H9 (cell line): ENCODE measurements around the gene SUMO4. TPM values are rescaled to one million over a fixed set of nuclear protein-coding genes. Genes with fewer than 3 reads are reported as not detected.

Experiments used
- DNase-seq: peaks from one replicate; pipeline ENCODE4 v3.0.0-alpha.2; 2017
- H2AFZ ChIP-seq: one replicate; pipeline ENCODE4 v1.6.1; 2013; ENCODE audit warnings: mild to moderate bottlenecking, low read length, control low read depth, moderate library complexity
- H2AK5ac ChIP-seq: 2 replicates; pipeline ENCODE4 v1.6.1; 2013; ENCODE audit warnings: low read length, control low read depth, mixed read lengths; ENCODE audit not compliant: insufficient read length
- H2BK120ac ChIP-seq: one replicate; pipeline ENCODE4 v1.6.1; 2013; ENCODE audit warnings: low read depth, mild to moderate bottlenecking, low read length, control low read depth, inconsistent platforms; ENCODE audit not compliant: poor library complexity, severe bottlenecking
- H2BK12ac ChIP-seq: 2 replicates; pipeline ENCODE4 v1.6.1; 2013; ENCODE audit warnings: low read length, control low read depth, mixed read lengths, low read depth; ENCODE audit not compliant: insufficient read length
- H2BK15ac ChIP-seq: 2 replicates; pipeline ENCODE4 v1.6.1; 2013; ENCODE audit warnings: low read depth, low read length, control low read depth
- H2BK20ac ChIP-seq: one replicate; pipeline ENCODE4 v1.6.1; 2013; ENCODE audit warnings: low read depth, mild to moderate bottlenecking, low read length, control low read depth, inconsistent platforms; ENCODE audit not compliant: poor library complexity, severe bottlenecking
- H2BK5ac ChIP-seq: 2 replicates; pipeline ENCODE4 v1.6.1; 2013; ENCODE audit warnings: low read length, control low read depth, mixed read lengths; ENCODE audit not compliant: insufficient read length
- H3K14ac ChIP-seq: 2 replicates; pipeline ENCODE4 v1.6.1; 2013; ENCODE audit warnings: low read length, control low read depth; ENCODE audit not compliant: insufficient read depth
- H3K18ac ChIP-seq: 2 replicates; pipeline ENCODE4 v1.6.1; 2013; ENCODE audit warnings: low read depth, mild to moderate bottlenecking, mixed read lengths, low read length, control low read depth; ENCODE audit not compliant: insufficient read length
- H3K23ac ChIP-seq: 2 replicates; pipeline ENCODE4 v1.6.1; 2013; ENCODE audit warnings: low read length, control low read depth, mixed read lengths, low read depth; ENCODE audit not compliant: insufficient read length
- H3K23me2 ChIP-seq: 2 replicates; pipeline ENCODE4 v1.6.1; 2013; ENCODE audit warnings: low read depth, mild to moderate bottlenecking, mixed read lengths, low read length, control low read depth; ENCODE audit not compliant: insufficient read length, poor library complexity, severe bottlenecking
- H3K27ac ChIP-seq: 2 replicates; pipeline ENCODE4 v1.5.1; 2013; ENCODE audit warnings: low read length, control low read depth, mixed read lengths, low read depth; ENCODE audit not compliant: insufficient read length
- H3K27me3 ChIP-seq: 2 replicates; pipeline ENCODE4 v1.6.1; 2013; ENCODE audit warnings: low read length, control low read depth, inconsistent platforms; ENCODE audit not compliant: insufficient read depth
- H3K4ac ChIP-seq: 2 replicates; pipeline ENCODE4 v1.6.1; 2013; ENCODE audit warnings: low read depth, mild to moderate bottlenecking, control low read depth, inconsistent platforms, low read length, moderate library complexity
- H3K4me1 ChIP-seq: 2 replicates; pipeline ENCODE4 v1.6.1; 2013; ENCODE audit warnings: low read length, control low read depth, inconsistent platforms; ENCODE audit not compliant: insufficient read depth
- H3K4me2 ChIP-seq: 2 replicates; pipeline ENCODE4 v1.6.1; 2013; ENCODE audit warnings: low read length, control low read depth, mixed read lengths; ENCODE audit not compliant: insufficient read length, insufficient read depth
- H3K56ac ChIP-seq: 2 replicates; pipeline ENCODE4 v1.6.1; 2013; ENCODE audit warnings: low read depth, mild to moderate bottlenecking, mixed read lengths, low read length, control low read depth; ENCODE audit not compliant: insufficient read length
- H3K79me1 ChIP-seq: 2 replicates; pipeline ENCODE4 v1.6.1; 2013; ENCODE audit warnings: low read depth, mild to moderate bottlenecking, moderate library complexity, low read length, control low read depth, inconsistent platforms; ENCODE audit not compliant: insufficient read depth, poor library complexity, severe bottlenecking
- H3K79me2 ChIP-seq: 2 replicates; pipeline ENCODE4 v1.6.1; 2013; ENCODE audit warnings: low read length, control low read depth, inconsistent platforms; ENCODE audit not compliant: insufficient read depth
- H3K9ac ChIP-seq: 2 replicates; pipeline ENCODE4 v1.6.1; 2013; ENCODE audit warnings: low read length, control low read depth, mixed read lengths; ENCODE audit not compliant: insufficient read length; ENCODE audit errors: extremely low read depth
- H3K9me3 ChIP-seq: one replicate; pipeline ENCODE4 v1.6.1; 2013; ENCODE audit warnings: low read depth, low read length, inconsistent platforms; ENCODE audit not compliant: control insufficient read depth
- H3T11ph ChIP-seq: one replicate; pipeline ENCODE4 v1.6.1; 2013; ENCODE audit warnings: mild to moderate bottlenecking, low read length, control low read depth, inconsistent platforms
- H4K20me1 ChIP-seq: one replicate; pipeline ENCODE4 v1.6.1; 2013; ENCODE audit not compliant: control insufficient read depth, insufficient read length, insufficient read depth
- H4K5ac ChIP-seq: 2 replicates; pipeline ENCODE4 v1.6.1; 2013; ENCODE audit warnings: low read depth, mild to moderate bottlenecking, mixed read lengths, low read length, control low read depth; ENCODE audit not compliant: insufficient read length
- H4K8ac ChIP-seq: replicated peaks from 2 replicates; pipeline ENCODE4 v1.6.1; 2013; ENCODE audit warnings: low read length, control low read depth, mixed read lengths, low read depth; ENCODE audit not compliant: insufficient read length
- H4K91ac ChIP-seq: 2 replicates; pipeline ENCODE4 v1.6.1; 2013; ENCODE audit warnings: low read depth, mild to moderate bottlenecking, moderate library complexity, mixed read lengths, low read length, control low read depth; ENCODE audit not compliant: insufficient read length
- H3K27ac Mint-ChIP-seq, 3 experiments: 2 replicates in 2 of 3; 3 replicates in 1 of 3; pipeline ENCODE4 v1.8.0; 2020 to 2021; ENCODE audit warnings: mixed read lengths in 3 of 3, mild to moderate bottlenecking in 1 of 3, moderate library complexity in 1 of 3
- H3K27me3 Mint-ChIP-seq: 2 replicates; pipeline ENCODE4 v1.8.0; 2021; ENCODE audit warnings: low read depth, mild to moderate bottlenecking, moderate library complexity, mixed read lengths
- H3K36me3 Mint-ChIP-seq, 3 experiments: 2 replicates in 2 of 3; 3 replicates in 1 of 3; pipeline ENCODE4 v1.8.0; 2020 to 2021; ENCODE audit warnings: low read depth in 3 of 3, mixed read lengths in 3 of 3; ENCODE audit not compliant: insufficient read depth in 1 of 3
- H3K4me1 Mint-ChIP-seq, 2 experiments: 2 replicates each; pipeline ENCODE4 v1.8.0; 2020; ENCODE audit warnings: mixed read lengths in 2 of 2
- H3K4me3 Mint-ChIP-seq, 2 experiments: 2 replicates in 1 of 2; 3 replicates in 1 of 2; pipeline ENCODE4 v1.8.0; 2020 to 2021; ENCODE audit warnings: mild to moderate bottlenecking in 2 of 2, mixed read lengths in 2 of 2, moderate library complexity in 1 of 2
- H3K9me3 Mint-ChIP-seq, 2 experiments: 2 replicates in 1 of 2; 3 replicates in 1 of 2; pipeline ENCODE4 v1.8.0; 2020; ENCODE audit warnings: mild to moderate bottlenecking in 2 of 2, mixed read lengths in 2 of 2, moderate library complexity in 1 of 2
- CTCF ChIP-seq: fragments of 200-600 bp; sonication (generic); conservative IDR thresholded peaks from 3 replicates; pipeline ENCODE4 v1.8.0; 2021; ENCODE audit warnings: antibody characterized with exemption, mild to moderate bottlenecking
- WGBS: extraction: QIAGEN DNeasy Blood & Tissue Kit; methylation state at CpG from one replicate; pipeline ENCODE4 v1.1.7; 2013; ENCODE audit warnings: missing lambda C conversion rate, low lambda C conversion rate, mixed read lengths; ENCODE audit not compliant: insufficient read length; ENCODE audit errors: extremely low coverage; 5-methylcytosine and 5-hydroxymethylcytosine counted together
- total RNA-seq: library from RNA; stranded (reverse); gene quantifications from 2 replicates; pipeline ENCODE4 v1.2.1, GENCODE V29; 2021

SUMO4 gene
- total RNA-seq, 1 experiment from 2014 or later = 1.5 TPM

GRCh38 chr6:149379977-149380376, 20.1 kb upstream of the SUMO4 start:
- Histone ChIP-seq H2AFZ (no peak overlapping the region), H3K23me2 (no peaks in the 10 kb centered on the region), H3K9me3 (no peaks in the 10 kb centered on the region), H3K79me1 (peaks cover 3% of the 10 kb centered on the region), H2BK120ac (no peak overlapping the region), H4K20me1 (no peaks in the 10 kb centered on the region), H3K4ac (no peak overlapping the region), H4K5ac (no peak overlapping the region), H3K9ac (no peak overlapping the region), H3K79me2 (no peaks in the 10 kb centered on the region), H3K4me1 (no peaks in the 10 kb centered on the region), H2BK12ac (no peak overlapping the region), H3K14ac (no peak overlapping the region), H3K27me3 (no peaks in the 10 kb centered on the region), H2BK5ac (no peak overlapping the region), H3K18ac (no peak overlapping the region), H4K8ac (no peak overlapping the region), H3K27ac (no peak overlapping the region), H3K4me2 (no peak overlapping the region), H3K23ac (no peak overlapping the region), H2AK5ac (no peak overlapping the region), H3T11ph (no peak overlapping the region), H2BK20ac (no peak overlapping the region), H3K56ac (no peak overlapping the region), H4K91ac (no peak overlapping the region), H2BK15ac (no peak overlapping the region)
- no peak overlapping the region for H3K4me3 Mint-ChIP-seq
- peaks cover 0 to 5% of the 10 kb centered on the region in 2 experiments; a peak in 1 of 4 replicates for H3K4me1 Mint-ChIP-seq
- no CpG with 5 or more reads among the region's 3 CpGs for WGBS
- TF ChIP-seq CTCF = no peak
- H3K36me3 Mint-ChIP-seq = peaks cover 20 to 50% (median 33%) of the 10 kb centered on the region in 3 experiments; a peak in 6 of 7 replicates
- no peak for DNase-seq
- H3K9me3 Mint-ChIP-seq = no peaks in the 10 kb centered on the region
- H3K27ac Mint-ChIP-seq = no peak overlapping the region
- H3K27me3 Mint-ChIP-seq = no peaks in the 10 kb centered on the region
